Uterus (tissue), 2 donors: ENCODE data around the gene PTPRG.

Experiments
- CTCF ChIP-seq, 4 experiments: fragments of 200-600 bp in 2 of 4; fragments of 450-650 bp in 2 of 4; sonication (generic) in 2 of 4; IDR thresholded peaks; one replicate each; pipeline ENCODE4 v1.5.1; 2016 to 2019; ENCODE audit warnings: antibody characterized with exemption in 4 of 4, mild to moderate bottlenecking in 2 of 4, moderate library complexity in 1 of 4
- POLR2A ChIP-seq, 2 donors: fragments of 450-650 bp; IDR thresholded peaks; one replicate each; pipeline ENCODE4 v1.6.1; 2016; ENCODE audit warnings: antibody characterized with exemption in 2 of 2, mild to moderate bottlenecking in 1 of 2, moderate library complexity in 1 of 2

- TF ChIP-seq CTCF (IDR thresholded peaks at IDR 0.05) (peak; percentile 77 to 87 (median 80)), POLR2A (IDR thresholded peaks at IDR 0.05) (peak in 1 of 2 donors; percentile 22)
Observed at GRCh38 chr3:61564395-61565059, 3.2 kb downstream of the PTPRG start.
